H1 (cell line): ENCODE data around the gene PCNA. TPM values are rescaled to one million over a fixed set of nuclear protein-coding genes. Genes with fewer than 3 reads are reported as not detected.

Experiments used
- HDAC2 ChIP-seq, 2 experiments: fragments of 300-600 bp in 1 of 2; sonication (generic) in 1 of 2; IDR thresholded peaks; 2 replicates each; pipeline ENCODE4 v1.6.1; 2011 to 2012; ENCODE audit warnings: low read depth in 2 of 2, low read length in 2 of 2, mild to moderate bottlenecking in 2 of 2, moderate library complexity in 2 of 2, borderline replicate concordance in 1 of 2, inconsistent platforms in 1 of 2
- NRF1 ChIP-seq: IDR thresholded peaks from 2 replicates; pipeline ENCODE4 v1.6.1; 2011; ENCODE audit warnings: mild to moderate bottlenecking, low read depth, low read length, improper control_type of control experiment
- SAP30 ChIP-seq: fragments of 300-600 bp; sonication (generic); IDR thresholded peaks from 2 replicates; pipeline ENCODE4 v1.7.1; 2012; ENCODE audit warnings: low read length, moderate library complexity, mild to moderate bottlenecking, inconsistent platforms; ENCODE audit not compliant: insufficient read depth, insufficient replicate concordance
- SUZ12 ChIP-seq: fragments of 200-600 bp; sonication (generic); IDR thresholded peaks from 2 replicates; pipeline ENCODE4 v1.6.1; 2012; ENCODE audit warnings: mild to moderate bottlenecking, inconsistent platforms, low read length, moderate library complexity, mixed read lengths
- polyA plus RNA-seq, 7 experiments: library from polyadenylated mRNA; depleted of rRNA in 3 of 7; stranded (reverse) in 5 of 7; unstranded in 2 of 7; fragments of >200 nt in 5 of 7; fragments of 200-250 nt in 2 of 7; gene quantifications; 1 replicate in 5 of 7; 2 replicates in 1 of 7; 4 replicates in 1 of 7; pipeline versions ENCODE4 v1.2.1 to v1.2.3, GENCODE V29; 2011 to 2013; ENCODE audit warnings: missing spikeins in 2 of 7, mixed read lengths in 2 of 7
- total RNA-seq: library from RNA; stranded (reverse); fragmentation: NEBNext Ultra II Directional; extraction: Animal tissue kit (Norgen Biotek cat#: 25700); gene quantifications from 2 replicates; pipeline ENCODE4 v1.2.1, GENCODE V29; 2021
- TF ChIP-seq, protein P1 (sequence below): fragments of 300-600 bp; sonication (generic); IDR thresholded peaks from 2 replicates; pipeline ENCODE4 v1.7.1; 2012; ENCODE audit warnings: low read length, moderate library complexity, mild to moderate bottlenecking, inconsistent platforms; ENCODE audit not compliant: insufficient replicate concordance
- TF ChIP-seq, protein P2 (sequence below): IDR thresholded peaks from 2 replicates; pipeline ENCODE4 v1.6.1; 2011; ENCODE audit warnings: low read depth, mild to moderate bottlenecking, low read length; ENCODE audit not compliant: insufficient read depth
- TF ChIP-seq, protein P3 (sequence below): IDR thresholded peaks from 2 replicates; pipeline ENCODE4 v1.6.1; 2012; ENCODE audit warnings: inconsistent platforms

PCNA gene
- total and polyA plus RNA-seq, 2 of the 8 experiments (the other 6 are each of a cell fraction or from before 2014, with no cell fraction given) = 290 to 737 TPM

DNA sequence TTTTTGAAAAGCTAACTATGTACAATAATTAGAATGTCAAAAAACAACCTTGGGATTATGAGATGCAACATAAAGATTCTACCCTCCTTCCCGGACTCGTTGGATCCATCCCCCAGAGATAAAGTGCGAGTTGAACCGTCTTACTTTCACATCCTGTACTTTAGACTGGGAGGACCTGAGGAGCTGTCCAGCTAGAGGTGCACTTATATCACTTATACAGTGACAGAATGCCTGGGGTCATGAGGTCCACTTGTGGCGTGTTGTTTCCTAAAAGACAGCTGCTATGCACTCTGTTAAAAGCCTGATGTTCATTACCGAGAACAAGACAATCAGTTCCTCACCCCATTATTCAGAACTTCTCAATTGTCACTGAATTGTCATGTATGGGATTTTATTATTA lies 9.1 kb upstream of the PCNA start (continued):
- TF ChIP-seq, protein P1, sequence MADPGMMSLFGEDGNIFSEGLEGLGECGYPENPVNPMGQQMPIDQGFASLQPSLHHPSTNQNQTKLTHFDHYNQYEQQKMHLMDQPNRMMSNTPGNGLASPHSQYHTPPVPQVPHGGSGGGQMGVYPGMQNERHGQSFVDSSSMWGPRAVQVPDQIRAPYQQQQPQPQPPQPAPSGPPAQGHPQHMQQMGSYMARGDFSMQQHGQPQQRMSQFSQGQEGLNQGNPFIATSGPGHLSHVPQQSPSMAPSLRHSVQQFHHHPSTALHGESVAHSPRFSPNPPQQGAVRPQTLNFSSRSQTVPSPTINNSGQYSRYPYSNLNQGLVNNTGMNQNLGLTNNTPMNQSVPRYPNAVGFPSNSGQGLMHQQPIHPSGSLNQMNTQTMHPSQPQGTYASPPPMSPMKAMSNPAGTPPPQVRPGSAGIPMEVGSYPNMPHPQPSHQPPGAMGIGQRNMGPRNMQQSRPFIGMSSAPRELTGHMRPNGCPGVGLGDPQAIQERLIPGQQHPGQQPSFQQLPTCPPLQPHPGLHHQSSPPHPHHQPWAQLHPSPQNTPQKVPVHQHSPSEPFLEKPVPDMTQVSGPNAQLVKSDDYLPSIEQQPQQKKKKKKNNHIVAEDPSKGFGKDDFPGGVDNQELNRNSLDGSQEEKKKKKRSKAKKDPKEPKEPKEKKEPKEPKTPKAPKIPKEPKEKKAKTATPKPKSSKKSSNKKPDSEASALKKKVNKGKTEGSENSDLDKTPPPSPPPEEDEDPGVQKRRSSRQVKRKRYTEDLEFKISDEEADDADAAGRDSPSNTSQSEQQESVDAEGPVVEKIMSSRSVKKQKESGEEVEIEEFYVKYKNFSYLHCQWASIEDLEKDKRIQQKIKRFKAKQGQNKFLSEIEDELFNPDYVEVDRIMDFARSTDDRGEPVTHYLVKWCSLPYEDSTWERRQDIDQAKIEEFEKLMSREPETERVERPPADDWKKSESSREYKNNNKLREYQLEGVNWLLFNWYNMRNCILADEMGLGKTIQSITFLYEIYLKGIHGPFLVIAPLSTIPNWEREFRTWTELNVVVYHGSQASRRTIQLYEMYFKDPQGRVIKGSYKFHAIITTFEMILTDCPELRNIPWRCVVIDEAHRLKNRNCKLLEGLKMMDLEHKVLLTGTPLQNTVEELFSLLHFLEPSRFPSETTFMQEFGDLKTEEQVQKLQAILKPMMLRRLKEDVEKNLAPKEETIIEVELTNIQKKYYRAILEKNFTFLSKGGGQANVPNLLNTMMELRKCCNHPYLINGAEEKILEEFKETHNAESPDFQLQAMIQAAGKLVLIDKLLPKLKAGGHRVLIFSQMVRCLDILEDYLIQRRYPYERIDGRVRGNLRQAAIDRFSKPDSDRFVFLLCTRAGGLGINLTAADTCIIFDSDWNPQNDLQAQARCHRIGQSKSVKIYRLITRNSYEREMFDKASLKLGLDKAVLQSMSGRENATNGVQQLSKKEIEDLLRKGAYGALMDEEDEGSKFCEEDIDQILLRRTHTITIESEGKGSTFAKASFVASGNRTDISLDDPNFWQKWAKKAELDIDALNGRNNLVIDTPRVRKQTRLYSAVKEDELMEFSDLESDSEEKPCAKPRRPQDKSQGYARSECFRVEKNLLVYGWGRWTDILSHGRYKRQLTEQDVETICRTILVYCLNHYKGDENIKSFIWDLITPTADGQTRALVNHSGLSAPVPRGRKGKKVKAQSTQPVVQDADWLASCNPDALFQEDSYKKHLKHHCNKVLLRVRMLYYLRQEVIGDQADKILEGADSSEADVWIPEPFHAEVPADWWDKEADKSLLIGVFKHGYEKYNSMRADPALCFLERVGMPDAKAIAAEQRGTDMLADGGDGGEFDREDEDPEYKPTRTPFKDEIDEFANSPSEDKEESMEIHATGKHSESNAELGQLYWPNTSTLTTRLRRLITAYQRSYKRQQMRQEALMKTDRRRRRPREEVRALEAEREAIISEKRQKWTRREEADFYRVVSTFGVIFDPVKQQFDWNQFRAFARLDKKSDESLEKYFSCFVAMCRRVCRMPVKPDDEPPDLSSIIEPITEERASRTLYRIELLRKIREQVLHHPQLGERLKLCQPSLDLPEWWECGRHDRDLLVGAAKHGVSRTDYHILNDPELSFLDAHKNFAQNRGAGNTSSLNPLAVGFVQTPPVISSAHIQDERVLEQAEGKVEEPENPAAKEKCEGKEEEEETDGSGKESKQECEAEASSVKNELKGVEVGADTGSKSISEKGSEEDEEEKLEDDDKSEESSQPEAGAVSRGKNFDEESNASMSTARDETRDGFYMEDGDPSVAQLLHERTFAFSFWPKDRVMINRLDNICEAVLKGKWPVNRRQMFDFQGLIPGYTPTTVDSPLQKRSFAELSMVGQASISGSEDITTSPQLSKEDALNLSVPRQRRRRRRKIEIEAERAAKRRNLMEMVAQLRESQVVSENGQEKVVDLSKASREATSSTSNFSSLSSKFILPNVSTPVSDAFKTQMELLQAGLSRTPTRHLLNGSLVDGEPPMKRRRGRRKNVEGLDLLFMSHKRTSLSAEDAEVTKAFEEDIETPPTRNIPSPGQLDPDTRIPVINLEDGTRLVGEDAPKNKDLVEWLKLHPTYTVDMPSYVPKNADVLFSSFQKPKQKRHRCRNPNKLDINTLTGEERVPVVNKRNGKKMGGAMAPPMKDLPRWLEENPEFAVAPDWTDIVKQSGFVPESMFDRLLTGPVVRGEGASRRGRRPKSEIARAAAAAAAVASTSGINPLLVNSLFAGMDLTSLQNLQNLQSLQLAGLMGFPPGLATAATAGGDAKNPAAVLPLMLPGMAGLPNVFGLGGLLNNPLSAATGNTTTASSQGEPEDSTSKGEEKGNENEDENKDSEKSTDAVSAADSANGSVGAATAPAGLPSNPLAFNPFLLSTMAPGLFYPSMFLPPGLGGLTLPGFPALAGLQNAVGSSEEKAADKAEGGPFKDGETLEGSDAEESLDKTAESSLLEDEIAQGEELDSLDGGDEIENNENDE = no peak
- TF ChIP-seq SAP30 (no peak), NRF1 (no peak), SUZ12 (no peak), HDAC2 (IDR thresholded peaks at IDR 0.05; ENCODE audit: borderline replicate concordance in 1 of 2, low read depth in 2 of 2, low read length in 2 of 2) (no peak)
- TF ChIP-seq, protein P2, sequence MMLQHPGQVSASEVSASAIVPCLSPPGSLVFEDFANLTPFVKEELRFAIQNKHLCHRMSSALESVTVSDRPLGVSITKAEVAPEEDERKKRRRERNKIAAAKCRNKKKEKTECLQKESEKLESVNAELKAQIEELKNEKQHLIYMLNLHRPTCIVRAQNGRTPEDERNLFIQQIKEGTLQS = no peak
- TF ChIP-seq, protein P3, sequence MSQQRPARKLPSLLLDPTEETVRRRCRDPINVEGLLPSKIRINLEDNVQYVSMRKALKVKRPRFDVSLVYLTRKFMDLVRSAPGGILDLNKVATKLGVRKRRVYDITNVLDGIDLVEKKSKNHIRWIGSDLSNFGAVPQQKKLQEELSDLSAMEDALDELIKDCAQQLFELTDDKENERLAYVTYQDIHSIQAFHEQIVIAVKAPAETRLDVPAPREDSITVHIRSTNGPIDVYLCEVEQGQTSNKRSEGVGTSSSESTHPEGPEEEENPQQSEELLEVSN = no peak
